ENCODE results near the gene SOD3. TPM values are rescaled to one million over a fixed set of nuclear protein-coding genes. Genes with fewer than 3 reads are reported as not detected.

SOD3 gene
- total RNA-seq, 2 experiments from 2014 or later: not detected

GRCh38 chr4:24768604-24769003 is 26.8 kb upstream of the SOD3 start:
- ChIA-PET CTCF (no interaction called here), POLR2A (no interaction called here)
- no peak overlapping the region for H3K27ac Mint-ChIP-seq
- H3K4me1 Mint-ChIP-seq: peaks cover 3% of the 10 kb centered on the region
- no peak overlapping the region for H3K4me3 Mint-ChIP-seq
- H3K27me3 Mint-ChIP-seq: no peaks in the 10 kb centered on the region
- no peak for DNase-seq
- no peaks in the 10 kb centered on the region for H3K9me3 Mint-ChIP-seq
- H3K36me3 Mint-ChIP-seq (ENCODE audit: low read depth): no peaks in the 10 kb centered on the region

GRCh38 chr4:24769571-24769970 is 25.8 kb upstream of the SOD3 start:
- POLR2A ChIA-PET: no interaction called here
- no peak for DNase-seq
- H3K27ac Mint-ChIP-seq: no peak overlapping the region
- H3K27me3 Mint-ChIP-seq: no peaks in the 10 kb centered on the region
- CTCF ChIA-PET: no interaction called here
- no peaks in the 10 kb centered on the region for H3K9me3 Mint-ChIP-seq
- H3K36me3 Mint-ChIP-seq (ENCODE audit: low read depth): no peaks in the 10 kb centered on the region
- peaks cover 3% of the 10 kb centered on the region for H3K4me1 Mint-ChIP-seq
- H3K4me3 Mint-ChIP-seq: no peak overlapping the region

GRCh38 chr4:24770032-24770584 is 25.3 kb upstream of the SOD3 start:
- DNase-seq: no peak
- Mint-ChIP-seq H3K27me3 (no peaks in the 10 kb centered on the region), H3K4me3 (no peak overlapping the region), H3K36me3 (ENCODE audit: low read depth) (no peaks in the 10 kb centered on the region), H3K4me1 (peaks cover 3% of the 10 kb centered on the region), H3K27ac (no peak overlapping the region), H3K9me3 (no peaks in the 10 kb centered on the region)
- POLR2A ChIA-PET: no interaction called here
- CTCF ChIA-PET: no interaction called here

- Mint-ChIP-seq H3K4me1 (peaks cover 3% of the 10 kb centered on the region), H3K9me3 (no peaks in the 10 kb centered on the region), H3K4me3 (no peak overlapping the region), H3K27me3 (no peaks in the 10 kb centered on the region), H3K36me3 (ENCODE audit: low read depth) (no peaks in the 10 kb centered on the region), H3K27ac (no peak overlapping the region)
- DNase-seq: no peak
- CTCF ChIA-PET: no interaction called here
- POLR2A ChIA-PET: interaction anchor here (0.6 kb wide), 1 partner anchor 210 kb away, joined by 6 read pairs; no protein-coding TSS in a partner anchor
These were observed 24.7 kb upstream of the SOD3 start for GRCh38 chr4:24770667-24771066.

GRCh38 chr4:24771241-24771640 is 24.1 kb upstream of the SOD3 start:
- no peaks in the 10 kb centered on the region for H3K9me3 Mint-ChIP-seq

GRCh38 chr4:24772061-24772705 is 23.2 kb upstream of the SOD3 start:
- DNase-seq: no peak
- Mint-ChIP-seq H3K27me3 (no peaks in the 10 kb centered on the region), H3K27ac (no peak overlapping the region), H3K36me3 (ENCODE audit: low read depth) (no peaks in the 10 kb centered on the region), H3K4me3 (no peak overlapping the region), H3K4me1 (peaks cover 3% of the 10 kb centered on the region), H3K9me3 (no peaks in the 10 kb centered on the region)
- POLR2A ChIA-PET: no interaction called here
- CTCF ChIA-PET: no interaction called here

More at GRCh38 chr4:24771241-24771640, 24.1 kb upstream of the SOD3 start:
- Mint-ChIP-seq H3K36me3 (ENCODE audit: low read depth) (no peaks in the 10 kb centered on the region), H3K27ac (no peak overlapping the region), H3K4me3 (no peak overlapping the region), H3K27me3 (no peaks in the 10 kb centered on the region), H3K4me1 (peaks cover 3% of the 10 kb centered on the region)
- no peak for DNase-seq
- POLR2A ChIA-PET: interaction anchor here (0.6 kb wide), 1 partner anchor 209 kb away, joined by 6 read pairs; no protein-coding TSS in a partner anchor
- CTCF ChIA-PET: no interaction called here

GRCh38 chr4:24772952-24773351 is 22.4 kb upstream of the SOD3 start:
- no peak overlapping the region for H3K4me3 Mint-ChIP-seq
- no peak for DNase-seq
- H3K27ac Mint-ChIP-seq: no peak overlapping the region
- H3K36me3 Mint-ChIP-seq (ENCODE audit: low read depth): no peaks in the 10 kb centered on the region
- CTCF ChIA-PET: no interaction called here
- POLR2A ChIA-PET: no interaction called here
- H3K9me3 Mint-ChIP-seq: no peaks in the 10 kb centered on the region
- peaks cover 2% of the 10 kb centered on the region for H3K27me3 Mint-ChIP-seq
- peaks cover 3% of the 10 kb centered on the region for H3K4me1 Mint-ChIP-seq

- POLR2A ChIA-PET: no interaction called here
- CTCF ChIA-PET: no interaction called here
- no peak overlapping the region for H3K27ac Mint-ChIP-seq
- no peak for DNase-seq
- H3K4me1 Mint-ChIP-seq: peaks cover 3% of the 10 kb centered on the region
- H3K36me3 Mint-ChIP-seq (ENCODE audit: low read depth): no peaks in the 10 kb centered on the region
- H3K27me3 Mint-ChIP-seq: peaks cover 2% of the 10 kb centered on the region
- H3K9me3 Mint-ChIP-seq: no peaks in the 10 kb centered on the region
- no peak overlapping the region for H3K4me3 Mint-ChIP-seq
These were observed 20.9 kb upstream of the SOD3 start for GRCh38 chr4:24774452-24774851.

GRCh38 chr4:24775032-24775605 is 20.3 kb upstream of the SOD3 start:
- Mint-ChIP-seq H3K27ac (no peak overlapping the region), H3K27me3 (peaks cover 2% of the 10 kb centered on the region), H3K4me1 (peaks cover under 1% of the 10 kb centered on the region), H3K9me3 (no peaks in the 10 kb centered on the region), H3K4me3 (no peak overlapping the region), H3K36me3 (ENCODE audit: low read depth) (no peaks in the 10 kb centered on the region)
- DNase-seq: no peak
- ChIA-PET POLR2A (no interaction called here), CTCF (no interaction called here)

GRCh38 chr4:24775750-24776149 is 19.6 kb upstream of the SOD3 start:
- ChIA-PET CTCF (no interaction called here), POLR2A (no interaction called here)
- H3K4me3 Mint-ChIP-seq: no peak overlapping the region
- no peak overlapping the region for H3K27ac Mint-ChIP-seq
- H3K9me3 Mint-ChIP-seq: no peaks in the 10 kb centered on the region
- no peaks in the 10 kb centered on the region for H3K4me1 Mint-ChIP-seq
- DNase-seq: no peak
- no peaks in the 10 kb centered on the region for H3K36me3 Mint-ChIP-seq (ENCODE audit: low read depth)
- peaks cover 2% of the 10 kb centered on the region for H3K27me3 Mint-ChIP-seq

GRCh38 chr4:24777536-24778463 is 17.6 kb upstream of the SOD3 start:
- H3K27me3 Mint-ChIP-seq: peaks cover 2% of the 10 kb centered on the region
- H3K9me3 Mint-ChIP-seq: no peaks in the 10 kb centered on the region
- CTCF ChIA-PET: no interaction called here
- H3K4me3 Mint-ChIP-seq: no peak overlapping the region
- H3K27ac Mint-ChIP-seq: no peak overlapping the region
- DNase-seq: no peak
- no peaks in the 10 kb centered on the region for H3K36me3 Mint-ChIP-seq (ENCODE audit: low read depth)
- H3K4me1 Mint-ChIP-seq: no peaks in the 10 kb centered on the region
- POLR2A ChIA-PET: no interaction called here

GRCh38 chr4:24778464-24779225 is 16.7 kb upstream of the SOD3 start:
- no peaks in the 10 kb centered on the region for H3K36me3 Mint-ChIP-seq (ENCODE audit: low read depth)
- no peak for DNase-seq
- no peaks in the 10 kb centered on the region for H3K4me1 Mint-ChIP-seq
- POLR2A ChIA-PET: no interaction called here
- H3K4me3 Mint-ChIP-seq: no peak overlapping the region
- no peaks in the 10 kb centered on the region for H3K9me3 Mint-ChIP-seq
- H3K27ac Mint-ChIP-seq: no peak overlapping the region
- CTCF ChIA-PET: no interaction called here
- H3K27me3 Mint-ChIP-seq: peaks cover 2% of the 10 kb centered on the region
